ENCODE measurements around the gene URI1. TPM values are rescaled to one million over a fixed set of nuclear protein-coding genes. Genes with fewer than 3 reads are reported as not detected.
"Not testable (repeated sequence)": the region's sequence is repeated elsewhere in the genome, so short reads cannot be mapped to it uniquely, and the experiment has no call there.

The URI1 gene
- total and polyA plus RNA-seq, 2 experiments from 2014 or later: 49.7 to 49.9 TPM

DNA sequence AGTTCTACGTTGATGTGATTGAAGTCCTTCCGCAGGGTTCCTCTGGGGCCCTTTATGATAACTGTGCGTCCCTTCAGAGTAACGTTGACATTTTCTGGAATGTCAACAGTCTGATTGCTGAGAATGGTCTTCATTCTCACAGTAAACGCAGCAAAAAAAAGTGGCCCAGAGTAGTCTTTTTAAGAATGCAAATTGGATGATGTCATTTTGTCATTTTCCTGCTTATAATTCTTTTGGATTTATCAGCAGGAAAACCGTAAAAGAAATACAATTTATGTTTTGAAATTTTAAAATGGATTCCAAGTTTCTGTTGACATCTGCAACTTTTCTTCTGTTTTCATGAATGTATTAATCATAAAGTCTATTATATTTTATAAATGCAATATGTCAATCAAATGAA is 14.8 kb downstream of the URI1 start:
- Histone ChIP-seq H3K4me1 (ENCODE audit: low read depth) (no peaks in the 10 kb centered on the region), H3K4me3 (no peak overlapping the region), H3K27me3 (no peaks in the 10 kb centered on the region), H3K9me3 (ENCODE audit: low read depth) (no peaks in the 10 kb centered on the region), H3K36me3 (no peaks in the 10 kb centered on the region), H3K27ac (no peak overlapping the region)
- DNase-seq (ENCODE audit: low read depth in 1 of 2, low spot score in 1 of 2): no peak
- TF ChIP-seq, protein P1, sequence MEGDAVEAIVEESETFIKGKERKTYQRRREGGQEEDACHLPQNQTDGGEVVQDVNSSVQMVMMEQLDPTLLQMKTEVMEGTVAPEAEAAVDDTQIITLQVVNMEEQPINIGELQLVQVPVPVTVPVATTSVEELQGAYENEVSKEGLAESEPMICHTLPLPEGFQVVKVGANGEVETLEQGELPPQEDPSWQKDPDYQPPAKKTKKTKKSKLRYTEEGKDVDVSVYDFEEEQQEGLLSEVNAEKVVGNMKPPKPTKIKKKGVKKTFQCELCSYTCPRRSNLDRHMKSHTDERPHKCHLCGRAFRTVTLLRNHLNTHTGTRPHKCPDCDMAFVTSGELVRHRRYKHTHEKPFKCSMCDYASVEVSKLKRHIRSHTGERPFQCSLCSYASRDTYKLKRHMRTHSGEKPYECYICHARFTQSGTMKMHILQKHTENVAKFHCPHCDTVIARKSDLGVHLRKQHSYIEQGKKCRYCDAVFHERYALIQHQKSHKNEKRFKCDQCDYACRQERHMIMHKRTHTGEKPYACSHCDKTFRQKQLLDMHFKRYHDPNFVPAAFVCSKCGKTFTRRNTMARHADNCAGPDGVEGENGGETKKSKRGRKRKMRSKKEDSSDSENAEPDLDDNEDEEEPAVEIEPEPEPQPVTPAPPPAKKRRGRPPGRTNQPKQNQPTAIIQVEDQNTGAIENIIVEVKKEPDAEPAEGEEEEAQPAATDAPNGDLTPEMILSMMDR (IDR thresholded peaks at IDR 0.05; ENCODE audit: low read depth, low read length): no peak

DNA sequence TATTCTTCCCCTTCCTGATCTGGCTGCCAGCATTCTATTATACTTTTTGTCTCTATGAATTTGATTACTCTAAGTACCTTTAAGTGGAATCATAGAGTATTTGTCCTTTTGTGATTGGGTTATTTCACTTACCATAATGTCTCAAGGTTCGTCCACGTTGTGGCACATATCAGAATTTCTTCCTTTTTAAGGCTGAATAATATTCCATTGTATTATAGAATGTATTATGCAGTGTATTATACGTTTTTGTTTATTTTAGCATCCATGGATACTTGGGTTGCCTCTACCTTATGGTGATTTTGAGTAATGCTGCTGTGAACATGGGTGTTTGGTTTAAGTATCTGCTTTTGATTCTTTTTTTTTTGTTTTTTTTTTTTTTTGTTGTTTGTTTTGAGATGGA is 19.3 kb downstream of the URI1 start:
- Histone ChIP-seq H3K27ac (no peak overlapping the region), H3K4me3 (no peak overlapping the region), H3K4me1 (ENCODE audit: low read depth) (peaks cover 19% of the 10 kb centered on the region), H3K27me3 (no peaks in the 10 kb centered on the region), H3K9me3 (ENCODE audit: low read depth) (no peaks in the 10 kb centered on the region), H3K36me3 (no peaks in the 10 kb centered on the region)
- DNase-seq (ENCODE audit: low read depth in 1 of 2, low spot score in 1 of 2): no peak
- TF ChIP-seq, protein P1 (IDR thresholded peaks at IDR 0.05; ENCODE audit: low read depth, low read length): no peak

DNA sequence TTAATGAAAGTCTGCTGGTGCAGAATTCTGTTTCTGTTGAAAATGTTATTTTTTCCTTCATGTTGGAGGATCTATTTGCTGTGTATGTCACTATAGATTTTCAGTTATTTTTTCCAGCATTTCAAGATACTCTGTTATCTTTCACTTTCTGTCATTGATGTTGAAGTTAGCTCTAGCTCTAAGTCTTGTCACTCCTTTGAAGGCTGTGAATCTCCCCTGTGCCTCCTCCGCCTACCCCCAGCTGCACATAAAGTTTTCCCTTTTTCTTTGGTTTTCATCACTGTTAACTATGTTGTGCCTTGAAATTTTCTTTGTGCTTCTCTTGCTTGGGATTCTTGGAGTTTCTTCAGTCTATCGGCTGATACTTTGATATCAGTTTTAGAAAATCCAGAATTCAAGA is 20.8 kb downstream of the URI1 start:
- DNase-seq (ENCODE audit: low read depth in 1 of 2, low spot score in 1 of 2): no peak
- no peaks in the 10 kb centered on the region for H3K27me3 ChIP-seq
- no peaks in the 10 kb centered on the region for H3K9me3 ChIP-seq (ENCODE audit: low read depth)
- TF ChIP-seq, protein P1 (IDR thresholded peaks at IDR 0.05; ENCODE audit: low read depth, low read length): no peak
- peaks cover 33% of the 10 kb centered on the region for H3K4me1 ChIP-seq (ENCODE audit: low read depth)
- no peaks in the 10 kb centered on the region for H3K36me3 ChIP-seq
- H3K27ac ChIP-seq: no peak overlapping the region
- H3K4me3 ChIP-seq: no peak overlapping the region

DNA sequence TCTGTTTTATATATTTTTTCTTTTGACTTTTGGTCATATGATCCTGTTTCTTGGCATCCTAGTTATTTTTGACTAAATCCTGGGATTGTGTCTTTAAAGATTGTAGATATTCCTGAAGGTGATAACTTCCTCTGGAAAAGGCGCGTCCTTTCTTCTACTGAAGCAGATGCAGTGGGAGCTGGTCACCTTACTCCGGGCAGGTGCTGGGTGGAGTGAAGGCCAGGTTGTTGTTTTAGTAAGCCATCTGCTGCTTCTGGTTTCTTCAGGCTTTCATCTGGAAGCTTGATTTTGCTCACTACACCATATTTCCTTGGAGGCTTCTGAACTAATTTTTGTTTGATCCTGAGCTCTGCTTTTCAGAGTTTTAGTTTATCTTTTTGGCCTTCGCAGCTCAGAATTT is 21.5 kb downstream of the URI1 start:
- Histone ChIP-seq H3K36me3 (no peaks in the 10 kb centered on the region), H3K4me1 (ENCODE audit: low read depth) (peaks cover 33% of the 10 kb centered on the region), H3K27ac (peak overlapping the region; percentile 64), H3K9me3 (ENCODE audit: low read depth) (no peaks in the 10 kb centered on the region), H3K4me3 (no peak overlapping the region), H3K27me3 (no peaks in the 10 kb centered on the region)
- DNase-seq (ENCODE audit: low read depth in 1 of 2, low spot score in 1 of 2): no peak
- TF ChIP-seq, protein P1 (IDR thresholded peaks at IDR 0.05; ENCODE audit: low read depth, low read length): no peak

DNA sequence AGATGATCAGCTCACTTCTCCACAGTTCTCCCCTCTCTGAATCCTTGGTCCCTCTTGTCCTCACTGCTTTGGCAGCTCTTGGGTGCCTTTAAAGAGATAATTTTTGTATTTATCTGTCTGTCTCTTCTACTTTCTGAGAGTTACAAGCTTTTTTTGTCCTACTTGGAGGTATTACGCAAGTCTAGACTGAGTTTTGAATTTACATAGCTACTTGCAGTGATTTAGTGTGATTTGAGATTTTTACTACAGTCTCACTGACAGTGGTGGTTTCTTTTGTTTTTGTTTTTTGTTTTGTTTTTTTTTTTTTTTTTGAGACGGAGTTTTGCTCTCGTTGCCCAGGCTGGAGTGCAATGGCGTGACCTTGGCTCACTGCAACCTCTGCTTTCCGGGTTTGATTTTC is 22.1 kb downstream of the URI1 start:
- H3K4me3 ChIP-seq: no peak overlapping the region
- H3K27me3 ChIP-seq: no peaks in the 10 kb centered on the region
- DNase-seq (ENCODE audit: low read depth in 1 of 2, low spot score in 1 of 2): peak in 1 of 2 donors; percentile 49
- peaks cover 33% of the 10 kb centered on the region for H3K4me1 ChIP-seq (ENCODE audit: low read depth)
- peak overlapping the region; percentile 64 for H3K27ac ChIP-seq
- H3K36me3 ChIP-seq: no peaks in the 10 kb centered on the region
- no peaks in the 10 kb centered on the region for H3K9me3 ChIP-seq (ENCODE audit: low read depth)
- TF ChIP-seq, protein P1 (IDR thresholded peaks at IDR 0.05; ENCODE audit: low read depth, low read length): no peak

DNA sequence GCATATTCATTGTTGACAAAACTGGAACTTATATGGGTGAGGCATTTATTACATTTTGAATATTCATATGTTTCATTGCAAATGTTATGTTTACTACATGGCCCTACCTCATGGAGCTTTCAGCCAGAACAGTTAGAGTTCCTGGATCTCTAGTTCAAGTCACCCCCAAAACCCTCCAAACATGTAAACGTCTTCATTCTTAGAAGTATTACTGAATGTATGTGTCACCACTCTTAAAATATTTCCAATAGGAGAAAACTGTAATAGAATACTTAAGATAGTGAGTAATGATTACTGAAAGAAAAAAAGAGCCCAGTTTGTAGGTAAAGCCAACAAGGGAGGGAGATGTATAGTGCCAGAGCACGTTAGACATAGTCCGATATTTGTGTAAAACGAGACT is 23.5 kb downstream of the URI1 start:
- TF ChIP-seq, protein P1 (IDR thresholded peaks at IDR 0.05; ENCODE audit: low read depth, low read length): no peak
- Histone ChIP-seq H3K4me3 (no peak overlapping the region), H3K9me3 (ENCODE audit: low read depth) (no peaks in the 10 kb centered on the region), H3K36me3 (no peaks in the 10 kb centered on the region), H3K27ac (no peak overlapping the region), H3K27me3 (no peaks in the 10 kb centered on the region), H3K4me1 (ENCODE audit: low read depth) (peaks cover 33% of the 10 kb centered on the region)
- DNase-seq (ENCODE audit: low read depth in 1 of 2, low spot score in 1 of 2): no peak

DNA sequence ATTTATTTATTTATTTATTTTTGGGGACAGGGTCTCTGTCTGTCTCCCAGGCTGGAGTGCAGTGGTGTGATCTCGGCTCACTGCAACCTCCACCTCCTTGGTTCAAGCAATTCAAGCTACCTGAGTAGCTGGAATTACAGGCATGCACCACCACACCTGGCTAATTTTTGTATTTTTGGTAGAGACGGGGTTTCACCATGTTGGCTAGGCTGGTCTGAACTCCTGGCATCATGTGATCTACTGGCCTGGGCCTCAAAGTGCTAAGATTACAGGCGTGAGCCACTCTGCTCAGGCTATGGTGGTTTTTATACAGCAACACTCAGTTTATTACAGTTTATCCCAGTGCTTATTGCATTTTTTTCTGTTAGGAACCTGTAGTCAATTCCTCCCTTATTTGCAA is 24.1 kb downstream of the URI1 start:
- not testable (repeated sequence) for H3K36me3 ChIP-seq; H3K4me3 ChIP-seq; H3K9me3 ChIP-seq (ENCODE audit: low read depth); H3K27me3 ChIP-seq
- H3K27ac ChIP-seq: peak overlapping the region; percentile 6
- peak in 1 of 2 donors; percentile 14 for DNase-seq (ENCODE audit: low read depth in 1 of 2, low spot score in 1 of 2)
- H3K4me1 ChIP-seq (ENCODE audit: low read depth): peaks cover 33% of the 10 kb centered on the region

All from cardiac muscle cell (in vitro differentiated cells and primary cell).